Naive thymus-derived CD8-positive, alpha-beta T cell (primary cell): Measurements from ENCODE around the gene ITFG1. TPM values are rescaled to one million over a fixed set of nuclear protein-coding genes. Genes with fewer than 3 reads are reported as not detected.

ENCODE experiments used
- ATAC-seq, 2 donors: fragments of 150-1000 bp; cut with Tn5 transposase in 1 of 2; sonication (Bioruptor Pico), chemical (Tn5 transposase) in 1 of 2; 1 replicate in 1 of 2; 2 replicates in 1 of 2; pipeline ENCODE4 v1.10.0; 2021; ENCODE audit warnings: mild to moderate bottlenecking in 2 of 2, moderate library complexity in 2 of 2
- POLR2A ChIA-PET: fragments of 350-600 bp; sonication (Branson Sonifier 250); formaldehyde crosslinking; loops from one replicate; lab custom pipeline; 2021; ENCODE audit warnings: antibody characterized with exemption; lab: Charles Lee
- DNase-seq, 10 donors: peaks; one replicate each; pipeline versions ENCODE4 v3.0.0 to v3.0.0-alpha.2; 2020 to 2022
- H3K27ac Mint-ChIP-seq, 10 donors: one replicate each; pipeline ENCODE4 v1.8.0; 2020 to 2022; ENCODE audit warnings: mild to moderate bottlenecking in 10 of 10, mixed read lengths in 10 of 10, moderate library complexity in 4 of 10, inconsistent platforms in 1 of 10
- H3K27me3 Mint-ChIP-seq, 5 donors: one replicate each; pipeline ENCODE4 v1.8.0; 2021 to 2022; ENCODE audit warnings: mixed read lengths in 5 of 5
- H3K36me3 Mint-ChIP-seq, 3 donors: one replicate each; pipeline ENCODE4 v1.8.0; 2020 to 2022; ENCODE audit warnings: mixed read lengths in 3 of 3, mild to moderate bottlenecking in 2 of 3, inconsistent platforms in 1 of 3
- H3K4me1 Mint-ChIP-seq, 4 donors: one replicate each; pipeline ENCODE4 v1.8.0; 2021 to 2022; ENCODE audit warnings: mixed read lengths in 4 of 4
- H3K4me3 Mint-ChIP-seq, 10 donors: one replicate each; pipeline ENCODE4 v1.8.0; 2020 to 2022; ENCODE audit warnings: mild to moderate bottlenecking in 10 of 10, mixed read lengths in 10 of 10, moderate library complexity in 6 of 10, inconsistent platforms in 1 of 10
- H3K9me3 Mint-ChIP-seq, 9 donors: one replicate each; pipeline ENCODE4 v1.8.0; 2020 to 2022; ENCODE audit warnings: mixed read lengths in 9 of 9, mild to moderate bottlenecking in 3 of 9, inconsistent platforms in 1 of 9, moderate library complexity in 1 of 9
- polyA plus RNA-seq, 3 donors: library from polyadenylated mRNA; unstranded; fragments of 300-500 nt; fragmentation: Illumina TruSeq; gene quantifications; one replicate each; pipeline ENCODE4 v1.2.3, GENCODE V29; 2021
- total RNA-seq, 8 experiments: library from RNA in 2 of 8; stranded (reverse) in 2 of 8; gene quantifications; one replicate each; pipeline ENCODE4 v1.2.3 and lab custom pipeline; 2021 to 2026

The ITFG1 gene
- total and polyA plus RNA-seq, 5 experiments from 2014 or later, result 16.9 to 23.1 (median 18.9) TPM

DNA sequence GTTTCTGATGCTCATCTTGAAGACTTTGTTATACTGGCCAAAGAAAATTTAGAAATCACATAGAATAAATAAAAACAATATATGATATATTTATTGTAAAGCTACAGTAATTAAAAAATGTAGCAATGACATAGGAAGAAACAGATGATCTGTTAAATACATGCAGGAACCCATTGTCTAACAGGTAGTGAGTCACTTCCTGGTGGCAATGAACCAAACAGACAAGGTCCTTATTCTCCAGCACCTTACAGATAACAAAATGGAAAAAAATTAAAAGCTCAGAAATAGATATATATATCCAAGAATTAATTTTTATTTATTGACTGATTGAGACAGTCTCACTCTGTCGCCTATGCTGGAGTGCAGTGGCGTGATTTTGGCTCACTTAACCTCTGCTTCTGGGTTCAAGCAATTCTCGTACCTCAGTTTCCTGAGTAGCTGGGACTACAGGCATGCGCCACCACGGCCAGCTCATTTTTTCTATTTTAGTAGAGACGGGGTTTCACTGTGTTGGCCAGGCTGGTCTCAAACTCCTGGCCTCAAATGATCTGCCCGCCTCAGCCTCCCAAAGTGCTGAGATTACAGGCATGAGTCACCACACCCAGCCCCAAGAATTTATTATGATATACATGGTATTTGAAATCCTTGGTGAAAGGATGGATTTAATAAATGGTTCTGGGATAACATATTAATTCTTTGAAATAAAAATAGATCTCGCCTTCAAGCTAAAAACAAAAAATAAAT, 324.6 kb downstream of the ITFG1 start:
- Mint-ChIP-seq H3K27me3 (peaks cover 2 to 6% (median 2%) of the 10 kb centered on the region in 5 donors), H3K27ac (no peak overlapping the region), H3K4me3 (no peak overlapping the region), H3K9me3 (no peaks in the 10 kb centered on the region), H3K36me3 (no peaks in the 10 kb centered on the region), H3K4me1 (no peaks in the 10 kb centered on the region)
- POLR2A ChIA-PET, result no interaction called here
- no peak for DNase-seq
- ATAC-seq, result no peak

DNA sequence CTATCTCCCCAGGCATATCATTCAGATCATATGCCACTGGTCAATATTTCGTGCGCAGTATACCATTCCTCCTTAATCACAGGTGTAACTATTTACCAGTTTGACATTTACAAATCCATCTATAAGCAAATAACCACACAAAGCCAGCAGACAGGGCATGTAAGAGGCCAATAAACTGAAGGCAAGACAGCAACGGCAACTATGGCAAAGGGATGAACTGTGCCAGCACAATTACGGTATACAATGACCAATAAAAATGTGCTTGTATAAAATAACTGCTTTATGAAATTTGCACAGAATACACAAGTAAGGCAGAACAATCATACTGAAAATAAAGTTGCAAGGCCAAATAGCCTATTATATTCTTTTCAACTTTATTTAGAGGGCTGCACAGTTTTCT, 326.3 kb downstream of the ITFG1 start:
- H3K27me3 Mint-ChIP-seq, result peaks cover 0 to 14% (median 2%) of the 10 kb centered on the region in 5 donors
- POLR2A ChIA-PET, result no interaction called here
- no peaks in the 10 kb centered on the region for H3K4me1 Mint-ChIP-seq
- H3K4me3 Mint-ChIP-seq, result no peak overlapping the region
- H3K27ac Mint-ChIP-seq, result no peak overlapping the region
- ATAC-seq (no peak), DNase-seq (no peak)
- H3K36me3 Mint-ChIP-seq, result no peaks in the 10 kb centered on the region
- no peaks in the 10 kb centered on the region for H3K9me3 Mint-ChIP-seq

DNA sequence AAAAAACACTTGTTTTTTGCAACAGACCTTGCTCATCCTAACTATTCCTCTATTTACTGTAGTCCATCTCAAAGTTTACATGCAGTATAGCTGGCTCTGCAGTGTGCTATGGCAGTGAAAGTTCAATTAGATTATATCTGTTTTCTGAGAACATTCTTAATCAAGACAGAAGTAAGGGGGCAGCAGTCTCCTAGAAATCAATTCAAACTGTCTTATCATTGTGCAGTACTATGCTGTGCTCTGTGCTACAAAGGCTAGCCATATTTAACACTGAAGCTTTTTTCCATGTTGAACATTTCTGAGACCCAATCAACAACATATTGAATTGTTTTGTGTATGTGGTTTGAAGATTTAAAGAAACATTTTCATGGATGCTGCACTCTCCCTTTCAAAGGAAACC, 328.6 kb downstream of the ITFG1 start:
- ATAC-seq (no peak), DNase-seq (no peak)
- no peaks in the 10 kb centered on the region for H3K36me3 Mint-ChIP-seq
- POLR2A ChIA-PET, result no interaction called here
- H3K27me3 Mint-ChIP-seq, result peaks cover 0 to 18% (median 4%) of the 10 kb centered on the region in 5 donors
- no peaks in the 10 kb centered on the region for H3K9me3 Mint-ChIP-seq
- no peaks in the 10 kb centered on the region for H3K4me1 Mint-ChIP-seq
- H3K27ac Mint-ChIP-seq, result no peak overlapping the region
- no peak overlapping the region for H3K4me3 Mint-ChIP-seq

DNA sequence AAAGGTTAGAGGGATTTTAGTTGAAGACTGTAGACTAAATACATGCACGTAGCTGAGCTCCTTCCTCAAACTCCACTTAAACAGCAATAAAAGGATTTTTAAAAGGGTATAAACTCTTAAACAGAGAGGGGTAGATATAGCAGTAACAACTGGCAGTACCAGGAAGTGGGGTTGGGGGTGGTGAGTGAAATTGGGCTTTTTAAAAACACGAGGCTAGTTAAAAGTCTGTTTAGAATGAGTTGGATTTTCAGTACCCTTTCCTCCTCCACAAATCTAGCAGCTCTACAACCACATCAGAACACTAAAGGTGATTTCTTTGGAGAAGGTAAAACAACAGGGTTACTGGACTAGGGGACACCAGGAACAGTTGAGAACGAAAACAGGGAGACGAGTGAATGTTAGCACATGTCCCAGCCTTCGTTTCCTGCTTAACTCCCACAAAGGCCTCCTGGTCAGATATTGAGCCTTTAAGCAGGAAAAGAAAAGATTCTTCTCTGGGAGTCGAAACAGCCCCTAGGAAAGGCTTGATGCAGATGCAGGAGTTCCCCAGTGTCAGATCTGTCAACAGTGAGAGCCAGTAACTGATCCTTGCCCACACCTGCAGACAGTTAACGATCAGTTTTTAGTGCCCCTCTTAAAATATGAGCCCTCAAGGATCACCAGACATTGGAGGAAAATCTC, 331.0 kb downstream of the ITFG1 start:
- ATAC-seq (no peak), DNase-seq (no peak)
- POLR2A ChIA-PET, result no interaction called here
- Mint-ChIP-seq H3K9me3 (no peaks in the 10 kb centered on the region), H3K36me3 (no peaks in the 10 kb centered on the region), H3K27me3 (peaks cover 5 to 28% (median 9%) of the 10 kb centered on the region in 5 donors), H3K27ac (no peak overlapping the region), H3K4me3 (no peak overlapping the region), H3K4me1 (no peaks in the 10 kb centered on the region)

DNA sequence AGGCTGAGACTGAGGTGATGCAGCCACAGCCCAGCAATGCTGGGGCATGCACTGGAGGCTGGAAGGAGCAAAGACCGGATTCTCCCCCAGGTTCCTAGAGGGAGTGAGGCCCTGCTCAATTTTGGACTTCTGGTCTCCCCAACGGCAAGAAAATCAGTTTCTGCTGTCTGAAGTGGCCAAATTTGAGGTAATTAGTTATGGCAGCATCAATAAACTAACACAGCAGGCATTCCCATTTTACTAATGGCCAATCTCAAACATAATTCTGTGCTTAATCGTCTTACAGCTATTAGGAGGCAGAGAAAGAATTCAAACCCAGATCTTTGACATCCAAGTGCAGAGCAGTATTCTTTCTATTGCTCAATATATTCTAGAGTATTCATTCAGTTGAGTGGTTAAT, 333.3 kb downstream of the ITFG1 start:
- no peak for ATAC-seq
- H3K4me3 Mint-ChIP-seq, result no peak overlapping the region
- H3K4me1 Mint-ChIP-seq, result no peaks in the 10 kb centered on the region

DNA sequence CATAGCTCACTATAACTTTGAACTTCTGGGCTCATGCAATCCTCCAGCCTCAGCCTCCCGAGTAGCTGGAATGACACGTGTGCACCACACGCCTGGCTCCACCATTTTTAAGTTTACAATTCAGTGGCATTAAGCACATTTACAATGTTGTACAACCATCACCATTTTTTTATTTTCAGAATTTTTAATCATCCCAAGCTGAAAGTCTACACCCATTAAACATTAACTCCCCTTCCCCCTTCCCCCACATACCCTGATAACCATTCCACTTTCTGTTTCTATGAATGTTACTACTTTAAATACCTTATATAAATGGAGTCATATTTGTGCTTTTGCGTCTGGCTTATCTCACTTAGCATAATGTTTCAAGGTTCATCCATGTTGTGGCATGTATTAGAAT, 335.1 kb downstream of the ITFG1 start:
- H3K9me3 Mint-ChIP-seq, result no peaks in the 10 kb centered on the region
- DNase-seq (no peak), ATAC-seq (no peak)
- POLR2A ChIA-PET, result no interaction called here
- no peak overlapping the region for H3K27ac Mint-ChIP-seq
- peaks cover 5 to 32% (median 11%) of the 10 kb centered on the region in 5 donors for H3K27me3 Mint-ChIP-seq
- peaks cover 0 to 2% (median 0%) of the 10 kb centered on the region in 3 donors for H3K36me3 Mint-ChIP-seq
- no peaks in the 10 kb centered on the region for H3K4me1 Mint-ChIP-seq
- no peak overlapping the region for H3K4me3 Mint-ChIP-seq

More for the DNA sequence above, 333.3 kb downstream of the ITFG1 start:
- Mint-ChIP-seq H3K9me3 (no peaks in the 10 kb centered on the region), H3K27me3 (peaks cover 5 to 25% (median 12%) of the 10 kb centered on the region in 5 donors), H3K36me3 (no peaks in the 10 kb centered on the region), H3K27ac (no peak overlapping the region)
- POLR2A ChIA-PET, result no interaction called here
- DNase-seq, result no peak

DNA sequence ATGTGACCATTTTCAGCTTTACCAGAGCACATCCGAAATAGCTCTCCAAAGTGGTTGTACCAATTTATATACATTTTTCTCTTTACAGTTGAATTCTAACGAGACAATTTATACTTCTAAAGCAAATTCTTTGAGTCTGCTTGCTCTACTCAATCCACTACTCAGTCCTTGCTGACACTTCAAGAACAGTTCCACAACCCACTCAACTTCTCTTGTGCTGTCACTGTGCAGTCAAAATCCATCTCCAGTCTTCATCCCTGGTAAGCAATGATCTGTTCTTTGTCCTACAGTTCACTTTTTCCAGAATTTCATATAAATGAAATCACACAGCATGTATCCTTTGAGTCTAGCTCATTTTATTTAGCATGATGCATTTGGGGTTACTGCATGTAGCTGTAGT, 347.7 kb downstream of the ITFG1 start:
- no peaks in the 10 kb centered on the region for H3K9me3 Mint-ChIP-seq
- no peaks in the 10 kb centered on the region for H3K36me3 Mint-ChIP-seq
- H3K4me3 Mint-ChIP-seq, result no peak overlapping the region
- H3K27ac Mint-ChIP-seq, result no peak overlapping the region
- ATAC-seq, result no peak
- H3K27me3 Mint-ChIP-seq, result peaks cover 0 to under 1% (median 0%) of the 10 kb centered on the region in 5 donors
- no peak for DNase-seq
- POLR2A ChIA-PET, result no interaction called here
- H3K4me1 Mint-ChIP-seq, result no peaks in the 10 kb centered on the region

DNA sequence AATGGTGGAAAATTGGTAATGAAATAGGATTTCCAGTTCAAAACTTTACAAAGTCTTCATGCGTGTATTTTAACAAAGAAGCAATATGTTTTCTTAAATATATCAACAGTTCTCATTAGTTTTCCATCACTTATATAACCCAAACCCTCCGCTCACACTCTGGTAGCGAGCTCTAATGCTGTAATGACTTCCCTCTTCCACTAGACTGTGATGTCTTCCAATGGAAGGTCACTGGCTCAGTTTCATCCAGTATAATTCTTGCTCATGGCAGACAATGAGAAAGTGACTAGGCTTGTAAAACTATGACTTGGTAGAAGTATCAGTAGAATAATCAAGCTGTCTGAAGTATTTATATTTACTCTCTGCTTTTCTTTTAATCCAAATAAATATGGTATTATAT, 349.9 kb downstream of the ITFG1 start:
- POLR2A ChIA-PET, result no interaction called here
- Mint-ChIP-seq H3K27me3 (no peaks in the 10 kb centered on the region), H3K4me1 (no peaks in the 10 kb centered on the region), H3K36me3 (no peaks in the 10 kb centered on the region), H3K9me3 (no peaks in the 10 kb centered on the region), H3K4me3 (no peak overlapping the region), H3K27ac (no peak overlapping the region)
- ATAC-seq (no peak), DNase-seq (no peak)

DNA sequence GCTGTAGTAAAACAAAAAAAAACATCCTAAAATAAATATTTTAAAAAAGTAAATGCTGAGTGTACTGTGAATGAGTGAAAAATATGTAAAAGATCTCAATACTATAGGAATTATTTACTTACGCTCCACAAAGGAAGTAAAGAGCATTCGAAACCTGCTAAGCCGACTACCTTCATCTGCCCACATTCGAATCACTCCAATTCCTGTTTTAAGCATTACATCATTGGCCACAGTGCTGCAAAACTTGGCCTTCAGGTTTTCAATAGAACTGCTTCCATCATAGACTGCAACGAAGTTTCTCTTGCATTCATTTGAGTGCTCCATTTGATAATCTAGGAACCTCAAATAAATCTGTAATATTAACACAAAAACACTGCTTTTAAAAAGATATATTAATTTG, 351.5 kb downstream of the ITFG1 start:
- no peaks in the 10 kb centered on the region for H3K4me1 Mint-ChIP-seq
- no peak overlapping the region for H3K4me3 Mint-ChIP-seq
- POLR2A ChIA-PET, result no interaction called here
- DNase-seq, result no peak
- H3K27ac Mint-ChIP-seq, result no peak overlapping the region
- no peaks in the 10 kb centered on the region for H3K36me3 Mint-ChIP-seq
- ATAC-seq, result no peak
- no peaks in the 10 kb centered on the region for H3K27me3 Mint-ChIP-seq
- H3K9me3 Mint-ChIP-seq, result no peaks in the 10 kb centered on the region

Other genes starting within 250 kb of the ITFG1 start
- 10 to 100 TPM; 45.0 to 48.6 TPM for gene PHKB, start 268 bp upstream of the ITFG1 start, total RNA-seq
- gene PHKB, start 268 bp upstream of the ITFG1 start, polyA plus RNA-seq, result 10 to 100 TPM; 25.1 to 34.2 (median 25.4) TPM